Measurements from ENCODE around the gene PSD2.

The PSD2 gene

DNA sequence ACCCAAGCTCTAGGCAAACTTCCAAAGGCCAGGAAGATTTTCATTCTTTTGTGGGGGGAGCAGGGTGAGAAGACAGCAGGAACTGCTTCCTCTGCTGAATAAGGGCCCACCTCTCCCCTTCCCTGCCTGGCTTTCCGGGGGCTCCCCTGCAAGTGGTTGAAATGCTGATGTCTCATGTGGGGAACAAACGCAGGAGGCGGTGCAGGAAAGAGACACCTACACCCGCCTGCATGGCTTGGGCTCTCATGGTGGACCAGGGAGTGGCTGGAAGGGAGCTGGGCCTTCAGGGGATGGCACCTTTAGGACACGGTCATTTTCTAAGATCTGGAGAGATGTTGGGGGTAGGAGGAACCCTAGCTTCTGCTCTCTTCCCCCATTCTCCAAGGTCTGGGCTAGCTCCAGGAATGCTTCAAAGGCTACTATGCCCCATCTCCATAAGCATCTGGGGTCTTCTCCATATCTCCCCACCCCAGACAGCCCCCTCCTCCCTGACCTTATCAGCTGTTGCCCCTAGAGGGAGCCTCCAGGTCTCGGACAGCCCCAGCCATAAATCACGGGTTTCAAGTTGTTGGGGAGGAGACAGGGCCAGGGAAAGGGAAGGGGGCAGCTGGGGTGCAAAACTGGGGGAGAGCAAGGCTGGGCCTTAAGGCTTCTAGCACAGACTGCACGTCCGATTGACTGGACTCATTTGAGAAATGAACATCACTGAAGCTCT is 76.6 kb downstream of the PSD2 start:
- Histone ChIP-seq H3K36me3 (ENCODE audit: control insufficient read depth, low read length) (no peaks in the 10 kb centered on the region), H3F3A (ENCODE audit: control insufficient read depth, insufficient read depth) (no peaks in the 10 kb centered on the region), H3K4me2 (ENCODE audit: low read length) (no peak overlapping the region), H3K27me3 (ENCODE audit: control insufficient read depth, low read length) (peaks cover 9% of the 10 kb centered on the region), H3K9me3 (ENCODE audit: control insufficient read depth, insufficient read depth, low read length) (no peaks in the 10 kb centered on the region; the same call in 1 of the 2 replicates), H3K27ac (ENCODE audit: low read depth, low read length) (no peak overlapping the region), H3K9me2 (replicated peaks; ENCODE audit: control insufficient read depth, low read length) (no peaks in the 10 kb centered on the region), H3K4me1 (ENCODE audit: control insufficient read depth, low read length) (no peaks in the 10 kb centered on the region), H3K4me3 (ENCODE audit: low read length) (no peak overlapping the region), H3K79me2 (ENCODE audit: control insufficient read depth, low read length) (no peaks in the 10 kb centered on the region), H4K20me1 (ENCODE audit: control insufficient read depth, insufficient read depth, low read depth, low read length) (no peaks in the 10 kb centered on the region)
- TF ChIP-seq EZH2phosphoT487 (IDR thresholded peaks at IDR 0.05; ENCODE audit: borderline replicate concordance, low read length) = no peak
- TF ChIP-seq, protein P1, sequence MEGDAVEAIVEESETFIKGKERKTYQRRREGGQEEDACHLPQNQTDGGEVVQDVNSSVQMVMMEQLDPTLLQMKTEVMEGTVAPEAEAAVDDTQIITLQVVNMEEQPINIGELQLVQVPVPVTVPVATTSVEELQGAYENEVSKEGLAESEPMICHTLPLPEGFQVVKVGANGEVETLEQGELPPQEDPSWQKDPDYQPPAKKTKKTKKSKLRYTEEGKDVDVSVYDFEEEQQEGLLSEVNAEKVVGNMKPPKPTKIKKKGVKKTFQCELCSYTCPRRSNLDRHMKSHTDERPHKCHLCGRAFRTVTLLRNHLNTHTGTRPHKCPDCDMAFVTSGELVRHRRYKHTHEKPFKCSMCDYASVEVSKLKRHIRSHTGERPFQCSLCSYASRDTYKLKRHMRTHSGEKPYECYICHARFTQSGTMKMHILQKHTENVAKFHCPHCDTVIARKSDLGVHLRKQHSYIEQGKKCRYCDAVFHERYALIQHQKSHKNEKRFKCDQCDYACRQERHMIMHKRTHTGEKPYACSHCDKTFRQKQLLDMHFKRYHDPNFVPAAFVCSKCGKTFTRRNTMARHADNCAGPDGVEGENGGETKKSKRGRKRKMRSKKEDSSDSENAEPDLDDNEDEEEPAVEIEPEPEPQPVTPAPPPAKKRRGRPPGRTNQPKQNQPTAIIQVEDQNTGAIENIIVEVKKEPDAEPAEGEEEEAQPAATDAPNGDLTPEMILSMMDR (IDR thresholded peaks at IDR 0.05; ENCODE audit: low read depth, low read length, poor library complexity, severe bottlenecking) = peak; percentile 34

DNA sequence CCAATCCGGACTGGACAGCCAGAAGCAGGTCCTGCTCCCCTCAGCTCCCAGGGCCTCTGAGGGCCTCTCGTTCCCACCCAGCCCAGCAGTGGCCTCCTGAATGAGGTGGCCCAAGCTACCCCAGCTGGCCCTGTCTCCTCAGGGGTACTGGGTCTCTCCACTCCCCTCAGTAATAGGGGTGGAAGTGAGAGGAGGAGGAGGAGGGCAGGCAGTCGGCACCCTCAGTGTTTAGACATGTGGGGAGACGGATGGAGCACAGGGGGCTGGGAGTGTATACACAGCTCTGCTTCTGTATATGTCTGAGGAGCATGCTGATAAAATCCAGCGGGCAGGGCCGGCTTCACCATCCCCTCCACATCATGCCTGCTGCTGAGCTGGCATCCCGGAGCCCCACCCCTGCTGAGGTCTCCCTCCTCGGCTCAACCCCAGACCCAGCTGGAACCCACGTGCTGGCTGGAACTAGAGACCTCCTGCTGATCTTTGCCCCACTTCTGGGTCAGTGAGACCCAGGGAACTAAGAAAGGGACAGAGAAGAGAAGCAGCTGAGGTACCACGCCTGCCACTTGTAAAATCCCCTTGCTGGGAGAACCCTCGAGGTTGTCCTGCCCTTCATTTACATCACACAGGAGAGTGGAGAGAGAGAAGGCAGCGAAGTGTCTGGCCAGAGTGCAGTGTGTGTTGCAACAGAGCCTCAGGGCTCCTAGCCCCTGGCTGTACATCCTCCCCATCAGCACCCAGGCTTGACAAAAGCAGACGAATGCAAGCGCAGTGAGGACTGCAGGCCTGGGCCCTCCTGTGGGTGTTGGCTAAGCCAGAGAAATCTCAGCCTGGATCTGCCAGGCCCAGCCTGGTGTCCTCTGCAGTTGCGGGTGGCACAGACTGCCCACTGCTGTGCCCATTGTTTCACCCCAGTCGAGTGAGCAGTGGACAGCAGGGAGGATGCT is 77.5 kb downstream of the PSD2 start:
- no peaks in the 10 kb centered on the region for H3K79me2 ChIP-seq (ENCODE audit: control insufficient read depth, low read length)
- TF ChIP-seq, protein P1 (IDR thresholded peaks at IDR 0.05; ENCODE audit: low read depth, low read length, poor library complexity, severe bottlenecking) = no peak
- no peak for TF ChIP-seq EZH2phosphoT487 (IDR thresholded peaks at IDR 0.05; ENCODE audit: borderline replicate concordance, low read length)
- no peak overlapping the region for H3K27ac ChIP-seq (ENCODE audit: low read depth, low read length)
- H3K9me3 ChIP-seq (ENCODE audit: control insufficient read depth, insufficient read depth, low read length) = no peaks in the 10 kb centered on the region; the same call in 1 of the 2 replicates
- no peaks in the 10 kb centered on the region for H3K9me2 ChIP-seq (replicated peaks; ENCODE audit: control insufficient read depth, low read length)
- H3K4me2 ChIP-seq (ENCODE audit: low read length) = no peak overlapping the region
- no peaks in the 10 kb centered on the region for H3K36me3 ChIP-seq (ENCODE audit: control insufficient read depth, low read length)
- no peaks in the 10 kb centered on the region for H4K20me1 ChIP-seq (ENCODE audit: control insufficient read depth, insufficient read depth, low read depth, low read length)
- H3K27me3 ChIP-seq (ENCODE audit: control insufficient read depth, low read length) = peaks cover 12% of the 10 kb centered on the region
- no peaks in the 10 kb centered on the region for H3F3A ChIP-seq (ENCODE audit: control insufficient read depth, insufficient read depth)
- H3K4me1 ChIP-seq (ENCODE audit: control insufficient read depth, low read length) = no peaks in the 10 kb centered on the region
- no peak overlapping the region for H3K4me3 ChIP-seq (ENCODE audit: low read length)

DNA sequence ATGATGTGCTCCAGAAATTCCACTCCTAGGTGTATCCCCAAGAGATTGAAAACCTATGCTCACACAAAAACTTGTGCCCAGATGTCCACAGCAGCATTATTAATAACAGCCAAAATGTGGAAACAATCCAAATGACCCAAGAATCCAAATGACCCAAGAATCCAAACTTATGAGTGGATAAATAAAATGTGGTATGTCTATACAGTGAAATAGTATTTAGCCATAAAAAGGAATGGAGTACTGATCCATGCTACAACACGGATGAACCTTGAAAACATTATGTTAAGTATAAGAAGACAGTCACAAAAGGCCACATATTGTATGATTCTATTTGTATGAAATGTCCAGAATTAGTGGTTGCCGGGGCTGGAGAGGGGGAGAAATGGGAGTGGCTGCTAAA is 80.3 kb downstream of the PSD2 start:
- no peak for TF ChIP-seq EZH2phosphoT487 (IDR thresholded peaks at IDR 0.05; ENCODE audit: borderline replicate concordance, low read length)
- TF ChIP-seq, protein P1 (IDR thresholded peaks at IDR 0.05; ENCODE audit: low read depth, low read length, poor library complexity, severe bottlenecking) = no peak
- no peaks in the 10 kb centered on the region for H3K9me2 ChIP-seq (replicated peaks; ENCODE audit: control insufficient read depth, low read length)
- H4K20me1 ChIP-seq (ENCODE audit: control insufficient read depth, insufficient read depth, low read depth, low read length) = no peaks in the 10 kb centered on the region
- no peak overlapping the region for H3K4me3 ChIP-seq (ENCODE audit: low read length)
- H3K27me3 ChIP-seq (ENCODE audit: control insufficient read depth, low read length) = peaks cover 5% of the 10 kb centered on the region
- no peaks in the 10 kb centered on the region for H3F3A ChIP-seq (ENCODE audit: control insufficient read depth, insufficient read depth)
- H3K9me3 ChIP-seq (ENCODE audit: control insufficient read depth, insufficient read depth, low read length) = no peaks in the 10 kb centered on the region; the same call in 1 of the 2 replicates
- H3K27ac ChIP-seq (ENCODE audit: low read depth, low read length) = no peak overlapping the region
- H3K4me1 ChIP-seq (ENCODE audit: control insufficient read depth, low read length) = no peaks in the 10 kb centered on the region
- no peaks in the 10 kb centered on the region for H3K79me2 ChIP-seq (ENCODE audit: control insufficient read depth, low read length)
- H3K4me2 ChIP-seq (ENCODE audit: low read length) = no peak overlapping the region
- no peaks in the 10 kb centered on the region for H3K36me3 ChIP-seq (ENCODE audit: control insufficient read depth, low read length)
